Measurements from ENCODE around the gene RIMKLB. TPM values are rescaled to one million over a fixed set of nuclear protein-coding genes. Genes with fewer than 3 reads are reported as not detected.

RIMKLB gene
- total and polyA plus RNA-seq, 2 experiments from 2014 or later: 19.4 to 23.2 TPM

GRCh38 chr12:8665759-8666158 is 32.0 kb upstream of the RIMKLB start:
- Histone ChIP-seq H3K79me2 (ENCODE audit: insufficient read depth) (peaks cover 13% of the 10 kb centered on the region), H3K9me2 (ENCODE audit: insufficient read depth) (no peaks in the 10 kb centered on the region), H3K36me3 (ENCODE audit: low read depth) (no peaks in the 10 kb centered on the region), H3K9ac (no peak overlapping the region), H3K27ac (no peak overlapping the region), H3K4me1 (ENCODE audit: insufficient read depth) (peaks cover 38% of the 10 kb centered on the region), H3K9me3 (ENCODE audit: low read depth) (no peaks in the 10 kb centered on the region), H2AFZ (peak overlapping the region; percentile 28; the same call in 1 of the 2 replicates), H4K20me1 (ENCODE audit: insufficient read depth) (no peaks in the 10 kb centered on the region), H3K4me3 (no peak overlapping the region), H3K4me2 (ENCODE audit: unreplicated experiment) (no peak overlapping the region), H3K27me3 (replicated peaks; ENCODE audit: insufficient read depth) (no peaks in the 10 kb centered on the region), H3F3A (ENCODE audit: insufficient read depth) (peaks cover 31% of the 10 kb centered on the region)
- WGBS, 2 experiments (ENCODE audit: low coverage in 1 of 2, low lambda C conversion rate in 2 of 2, missing lambda C conversion rate in 2 of 2): 26 to 28% methylated on average over 4 of the region's 4 CpGs
- DNase-seq: no peak
- in situ Hi-C loops (cut with MboI): no loop called here
- TF ChIP-seq EZH2 (IDR thresholded peaks at IDR 0.05; ENCODE audit: insufficient read depth, poor library complexity, severe bottlenecking) (no peak), EZH2phosphoT487 (IDR thresholded peaks at IDR 0.05; ENCODE audit: insufficient read depth, low read depth) (no peak)

GRCh38 chr12:8667270-8667669 is 30.5 kb upstream of the RIMKLB start:
- Histone ChIP-seq H4K20me1 (ENCODE audit: insufficient read depth) (no peaks in the 10 kb centered on the region), H3K36me3 (ENCODE audit: low read depth) (no peaks in the 10 kb centered on the region), H3F3A (ENCODE audit: insufficient read depth) (peaks cover 21% of the 10 kb centered on the region), H3K4me2 (ENCODE audit: unreplicated experiment) (no peak overlapping the region), H3K27ac (no peak overlapping the region), H3K4me3 (no peak overlapping the region), H3K27me3 (replicated peaks; ENCODE audit: insufficient read depth) (no peaks in the 10 kb centered on the region), H3K79me2 (ENCODE audit: insufficient read depth) (no peaks in the 10 kb centered on the region), H3K9me3 (ENCODE audit: low read depth) (no peaks in the 10 kb centered on the region), H3K9me2 (ENCODE audit: insufficient read depth) (no peaks in the 10 kb centered on the region), H3K9ac (no peak overlapping the region), H2AFZ (no peak overlapping the region), H3K4me1 (ENCODE audit: insufficient read depth) (peaks cover 25% of the 10 kb centered on the region)
- WGBS, 2 experiments (ENCODE audit: low coverage in 1 of 2, low lambda C conversion rate in 2 of 2, missing lambda C conversion rate in 2 of 2): 91 to 92% methylated on average over 2 of the region's 2 CpGs
- DNase-seq: no peak
- in situ Hi-C loops (cut with MboI): no loop called here
- TF ChIP-seq EZH2 (IDR thresholded peaks at IDR 0.05; ENCODE audit: insufficient read depth, poor library complexity, severe bottlenecking) (no peak), EZH2phosphoT487 (IDR thresholded peaks at IDR 0.05; ENCODE audit: insufficient read depth, low read depth) (no peak)

GRCh38 chr12:8668441-8668840 is 29.4 kb upstream of the RIMKLB start:
- no peak for DNase-seq
- H3K9ac ChIP-seq: no peak overlapping the region
- H3K4me3 ChIP-seq: no peak overlapping the region
- H3K9me3 ChIP-seq (ENCODE audit: low read depth): no peaks in the 10 kb centered on the region
- H3K4me1 ChIP-seq (ENCODE audit: insufficient read depth): peaks cover 19% of the 10 kb centered on the region
- H4K20me1 ChIP-seq (ENCODE audit: insufficient read depth): no peaks in the 10 kb centered on the region
- H3K4me2 ChIP-seq (ENCODE audit: unreplicated experiment): no peak overlapping the region
- WGBS, 2 experiments (ENCODE audit: low coverage in 1 of 2, low lambda C conversion rate in 2 of 2, missing lambda C conversion rate in 2 of 2): 48 to 49% methylated on average over 2 of the region's 2 CpGs
- H2AFZ ChIP-seq: no peak overlapping the region
- no peaks in the 10 kb centered on the region for H3K36me3 ChIP-seq (ENCODE audit: low read depth)
- no peaks in the 10 kb centered on the region for H3K79me2 ChIP-seq (ENCODE audit: insufficient read depth)
- no peaks in the 10 kb centered on the region for H3K27me3 ChIP-seq (replicated peaks; ENCODE audit: insufficient read depth)
- no peak overlapping the region for H3K27ac ChIP-seq
- no peaks in the 10 kb centered on the region for H3K9me2 ChIP-seq (ENCODE audit: insufficient read depth)
- no peak for TF ChIP-seq EZH2 (IDR thresholded peaks at IDR 0.05; ENCODE audit: insufficient read depth, poor library complexity, severe bottlenecking)
- no peak for TF ChIP-seq EZH2phosphoT487 (IDR thresholded peaks at IDR 0.05; ENCODE audit: insufficient read depth, low read depth)
- in situ Hi-C loops (cut with MboI): no loop called here
- peaks cover 11% of the 10 kb centered on the region for H3F3A ChIP-seq (ENCODE audit: insufficient read depth)

- in situ Hi-C loops (cut with MboI): no loop called here
- 70% methylated on average over 5 of the region's 5 CpGs for WGBS, 2 experiments (ENCODE audit: low coverage in 1 of 2, low lambda C conversion rate in 2 of 2, missing lambda C conversion rate in 2 of 2)
- H3K79me2 ChIP-seq (ENCODE audit: insufficient read depth): no peaks in the 10 kb centered on the region
Observed at GRCh38 chr12:8672381-8672780, 25.4 kb upstream of the RIMKLB start.

More at GRCh38 chr12:8672381-8672780, 25.4 kb upstream of the RIMKLB start:
- DNase-seq: no peak
- H4K20me1 ChIP-seq (ENCODE audit: insufficient read depth): no peaks in the 10 kb centered on the region
- no peak overlapping the region for H2AFZ ChIP-seq
- no peaks in the 10 kb centered on the region for H3K4me1 ChIP-seq (ENCODE audit: insufficient read depth)
- no peaks in the 10 kb centered on the region for H3K9me3 ChIP-seq (ENCODE audit: low read depth)
- H3K9ac ChIP-seq: no peak overlapping the region
- no peak overlapping the region for H3K27ac ChIP-seq
- TF ChIP-seq EZH2 (IDR thresholded peaks at IDR 0.05; ENCODE audit: insufficient read depth, poor library complexity, severe bottlenecking): no peak
- TF ChIP-seq EZH2phosphoT487 (IDR thresholded peaks at IDR 0.05; ENCODE audit: insufficient read depth, low read depth): no peak
- no peaks in the 10 kb centered on the region for H3K9me2 ChIP-seq (ENCODE audit: insufficient read depth)
- no peaks in the 10 kb centered on the region for H3K27me3 ChIP-seq (replicated peaks; ENCODE audit: insufficient read depth)
- H3F3A ChIP-seq (ENCODE audit: insufficient read depth): no peaks in the 10 kb centered on the region
- no peak overlapping the region for H3K4me2 ChIP-seq (ENCODE audit: unreplicated experiment)
- no peaks in the 10 kb centered on the region for H3K36me3 ChIP-seq (ENCODE audit: low read depth)
- no peak overlapping the region for H3K4me3 ChIP-seq
